Measurements from ENCODE around the gene ASXL2. TPM values are rescaled to one million over a fixed set of nuclear protein-coding genes. Genes with fewer than 3 reads are reported as not detected.
"Not testable (repeated sequence)": the region's sequence is repeated elsewhere in the genome, so short reads cannot be mapped to it uniquely, and the experiment has no call there.

ASXL2 gene
- total and polyA plus RNA-seq, 9 donors = 8.0 to 14.9 (median 12.1) TPM

DNA sequence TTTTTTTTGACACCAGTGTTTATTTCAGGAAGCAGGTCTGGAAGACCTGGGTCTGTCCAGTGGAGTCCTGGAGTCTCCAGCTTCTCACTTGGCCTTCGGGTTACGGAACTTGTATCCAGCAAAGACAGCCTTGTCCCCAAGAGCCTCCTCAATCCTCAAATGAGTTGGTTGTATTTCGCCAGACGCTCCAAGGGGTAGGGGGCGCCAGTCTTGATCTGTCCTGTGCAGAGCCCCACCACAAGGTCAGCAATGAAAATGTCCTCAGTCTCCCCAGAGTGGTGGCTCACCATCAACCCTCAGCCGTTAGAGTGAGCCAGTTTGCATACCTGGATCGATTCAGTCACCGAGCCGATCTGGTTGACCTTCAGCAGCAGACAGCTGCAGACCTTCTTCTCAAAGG is 21.9 kb downstream of the ASXL2 start:
- WGBS (ENCODE audit: insufficient coverage) = 96% methylated on average over 9 of the region's 9 CpGs
- Histone ChIP-seq H3K9me3 (replicated peaks; ENCODE audit: control insufficient read depth, low read depth, low read length) (no peaks in the 10 kb centered on the region), H3K36me3 (ENCODE audit: control insufficient read depth, insufficient read depth, low read length) (no peaks in the 10 kb centered on the region), H3K27me3 (ENCODE audit: control insufficient read depth, insufficient read depth, low read length) (no peaks in the 10 kb centered on the region), H3K27ac (ENCODE audit: low read length) (no peak overlapping the region), H3K4me1 (ENCODE audit: control insufficient read depth, insufficient read depth, low read length) (peaks cover 2% of the 10 kb centered on the region), H3K4me3 (ENCODE audit: low read length) (no peak overlapping the region)
- DNase-seq = no peak

GRCh38 chr2:25855065-25855464 is 23.2 kb downstream of the ASXL2 start:
- WGBS (ENCODE audit: insufficient coverage) = 71% methylated on average over 1 of the region's 3 CpGs
- no peaks in the 10 kb centered on the region for H3K27me3 ChIP-seq (ENCODE audit: control insufficient read depth, insufficient read depth, low read length)
- no peak overlapping the region for H3K4me3 ChIP-seq (ENCODE audit: low read length)
- no peaks in the 10 kb centered on the region for H3K9me3 ChIP-seq (replicated peaks; ENCODE audit: control insufficient read depth, low read depth, low read length)
- H3K27ac ChIP-seq (ENCODE audit: low read length) = no peak overlapping the region
- no peak for DNase-seq
- no peaks in the 10 kb centered on the region for H3K36me3 ChIP-seq (ENCODE audit: control insufficient read depth, insufficient read depth, low read length)
- peaks cover 2% of the 10 kb centered on the region for H3K4me1 ChIP-seq (ENCODE audit: control insufficient read depth, insufficient read depth, low read length)

DNA sequence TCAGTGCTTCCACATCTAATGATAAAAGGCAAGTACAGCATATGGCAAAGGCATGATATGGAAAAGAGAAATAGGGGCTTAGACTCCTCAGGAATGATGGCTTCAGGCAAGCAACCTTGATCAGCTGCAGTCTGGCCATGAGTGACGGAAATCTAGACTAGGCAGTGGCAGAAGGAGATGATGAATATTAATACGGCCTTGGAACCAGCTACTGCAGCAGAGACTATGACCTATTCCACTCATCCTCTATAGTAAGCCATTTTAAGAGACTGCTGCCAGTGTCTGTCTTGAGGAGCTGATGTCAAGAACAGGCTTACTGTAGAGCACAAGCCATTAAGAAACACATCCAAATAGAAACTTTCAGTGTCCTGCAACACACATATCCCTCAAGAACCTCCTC is 23.7 kb downstream of the ASXL2 start:
- DNase-seq = no peak
- Histone ChIP-seq H3K9me3 (replicated peaks; ENCODE audit: control insufficient read depth, low read depth, low read length) (no peaks in the 10 kb centered on the region), H3K27ac (ENCODE audit: low read length) (no peak overlapping the region), H3K27me3 (ENCODE audit: control insufficient read depth, insufficient read depth, low read length) (no peaks in the 10 kb centered on the region), H3K36me3 (ENCODE audit: control insufficient read depth, insufficient read depth, low read length) (no peaks in the 10 kb centered on the region), H3K4me1 (ENCODE audit: control insufficient read depth, insufficient read depth, low read length) (peaks cover 2% of the 10 kb centered on the region), H3K4me3 (ENCODE audit: low read length) (no peak overlapping the region)
- WGBS (ENCODE audit: insufficient coverage) = no CpG with 5 or more reads among the region's 2 CpGs

- Histone ChIP-seq H3K36me3 (ENCODE audit: control insufficient read depth, insufficient read depth, low read length) (no peaks in the 10 kb centered on the region), H3K4me1 (ENCODE audit: control insufficient read depth, insufficient read depth, low read length) (peaks cover 2% of the 10 kb centered on the region), H3K9me3 (replicated peaks; ENCODE audit: control insufficient read depth, low read depth, low read length) (no peaks in the 10 kb centered on the region), H3K27ac (ENCODE audit: low read length) (no peak overlapping the region), H3K4me3 (ENCODE audit: low read length) (no peak overlapping the region), H3K27me3 (ENCODE audit: control insufficient read depth, insufficient read depth, low read length) (no peaks in the 10 kb centered on the region)
- no peak for DNase-seq
- 66% methylated on average over 3 of the region's 5 CpGs for WGBS (ENCODE audit: insufficient coverage)
These were observed 25.1 kb downstream of the ASXL2 start for GRCh38 chr2:25853038-25853638.

DNA sequence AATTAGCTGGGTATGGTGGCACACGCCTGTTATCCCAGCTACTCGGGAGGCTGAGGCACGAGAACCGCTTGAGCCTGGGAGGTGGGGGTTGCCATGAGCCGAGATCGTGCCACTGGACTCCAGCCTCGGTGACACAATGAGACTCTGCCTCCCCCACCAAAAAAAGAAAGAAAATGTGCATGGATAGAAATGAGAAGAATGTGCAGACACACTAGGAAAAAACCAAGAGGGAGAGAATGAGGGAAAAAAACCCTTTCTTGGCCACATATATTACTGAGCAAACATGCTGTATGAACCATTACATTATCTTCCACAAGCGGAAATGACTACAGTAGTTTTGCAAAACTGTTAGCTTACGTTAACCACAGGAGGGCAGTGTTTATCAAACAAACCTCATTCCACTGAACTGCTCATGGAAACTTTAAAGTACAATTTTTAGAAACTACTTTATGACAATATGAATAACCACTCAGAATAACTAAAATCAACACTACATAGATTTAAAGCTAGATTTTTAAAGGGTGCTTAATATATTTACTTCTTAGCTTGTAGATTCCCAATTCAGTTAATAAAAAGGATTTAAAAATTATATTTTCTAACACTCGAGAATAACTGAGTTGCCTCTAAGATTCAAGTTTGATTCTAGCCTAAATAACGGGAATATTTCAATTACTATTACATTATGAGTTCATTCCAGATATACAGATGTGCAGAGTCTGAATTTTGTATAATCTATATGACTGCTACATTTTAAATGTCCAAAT is 26.4 kb downstream of the ASXL2 start:
- DNase-seq = peak; percentile 84
- H3K27ac ChIP-seq (ENCODE audit: low read length) = no peak overlapping the region
- no peak overlapping the region for H3K4me3 ChIP-seq (ENCODE audit: low read length)
- H3K27me3 ChIP-seq (ENCODE audit: control insufficient read depth, insufficient read depth, low read length) = no peaks in the 10 kb centered on the region
- no peaks in the 10 kb centered on the region for H3K36me3 ChIP-seq (ENCODE audit: control insufficient read depth, insufficient read depth, low read length)
- no CpG with 5 or more reads among the region's 11 CpGs for WGBS (ENCODE audit: insufficient coverage)
- H3K9me3 ChIP-seq (replicated peaks; ENCODE audit: control insufficient read depth, low read depth, low read length) = no peaks in the 10 kb centered on the region
- H3K4me1 ChIP-seq (ENCODE audit: control insufficient read depth, insufficient read depth, low read length) = peaks cover 2% of the 10 kb centered on the region

- H3K27ac ChIP-seq (ENCODE audit: low read length); H3K36me3 ChIP-seq (ENCODE audit: control insufficient read depth, insufficient read depth, low read length); H3K9me3 ChIP-seq (replicated peaks; ENCODE audit: control insufficient read depth, low read depth, low read length); H3K4me3 ChIP-seq (ENCODE audit: low read length); H3K27me3 ChIP-seq (ENCODE audit: control insufficient read depth, insufficient read depth, low read length); DNase-seq; H3K4me1 ChIP-seq (ENCODE audit: control insufficient read depth, insufficient read depth, low read length): not testable (repeated sequence)
- WGBS (ENCODE audit: insufficient coverage) = no CpG with 5 or more reads among the region's 4 CpGs
These were observed 27.9 kb downstream of the ASXL2 start for GRCh38 chr2:25850400-25850799.

GRCh38 chr2:25849350-25849749 is 28.9 kb downstream of the ASXL2 start:
- DNase-seq; H3K4me1 ChIP-seq (ENCODE audit: control insufficient read depth, insufficient read depth, low read length); H3K27ac ChIP-seq (ENCODE audit: low read length); H3K4me3 ChIP-seq (ENCODE audit: low read length); H3K36me3 ChIP-seq (ENCODE audit: control insufficient read depth, insufficient read depth, low read length); H3K9me3 ChIP-seq (replicated peaks; ENCODE audit: control insufficient read depth, low read depth, low read length); H3K27me3 ChIP-seq (ENCODE audit: control insufficient read depth, insufficient read depth, low read length): not testable (repeated sequence)
- WGBS (ENCODE audit: insufficient coverage) = 97% methylated on average over 4 of the region's 7 CpGs

- 98% methylated on average over 5 of the region's 7 CpGs for WGBS (ENCODE audit: insufficient coverage)
- Histone ChIP-seq H3K36me3 (ENCODE audit: control insufficient read depth, insufficient read depth, low read length) (peaks cover 13% of the 10 kb centered on the region), H3K27me3 (ENCODE audit: control insufficient read depth, insufficient read depth, low read length) (no peaks in the 10 kb centered on the region), H3K27ac (ENCODE audit: low read length) (no peak overlapping the region), H3K4me3 (ENCODE audit: low read length) (no peak overlapping the region), H3K4me1 (ENCODE audit: control insufficient read depth, insufficient read depth, low read length) (no peaks in the 10 kb centered on the region), H3K9me3 (replicated peaks; ENCODE audit: control insufficient read depth, low read depth, low read length) (no peaks in the 10 kb centered on the region)
- no peak for DNase-seq
These were observed 32.3 kb downstream of the ASXL2 start for GRCh38 chr2:25845843-25846505.

- H3K27ac ChIP-seq (ENCODE audit: low read length) = no peak overlapping the region
- 89% methylated on average over 1 of the region's 1 CpG for WGBS (ENCODE audit: insufficient coverage)
These were observed 34.2 kb downstream of the ASXL2 start for GRCh38 chr2:25844089-25844488.

DNA sequence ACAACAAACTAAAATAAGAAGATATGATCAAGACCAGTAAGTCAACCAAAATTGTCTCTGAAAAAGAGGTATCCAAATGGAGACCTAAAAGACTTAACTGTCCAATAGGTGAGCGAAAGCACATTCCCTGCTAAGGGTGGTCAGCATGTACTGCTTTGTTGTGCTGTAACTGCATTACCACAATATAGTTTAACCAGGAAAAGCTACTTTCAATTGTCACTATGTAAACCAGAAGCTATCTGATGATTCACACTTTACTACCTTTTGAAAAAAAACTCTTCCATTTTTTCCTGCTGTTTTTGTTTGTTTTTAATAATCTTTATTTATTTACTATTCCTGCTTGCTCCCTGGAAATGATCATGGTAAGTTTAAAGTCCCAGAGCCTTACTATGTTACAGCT is 36.1 kb downstream of the ASXL2 start:
- Histone ChIP-seq H3K36me3 (ENCODE audit: control insufficient read depth, insufficient read depth, low read length) (peaks cover 15% of the 10 kb centered on the region), H3K4me1 (ENCODE audit: control insufficient read depth, insufficient read depth, low read length) (no peaks in the 10 kb centered on the region)

More at GRCh38 chr2:25844089-25844488, 34.2 kb downstream of the ASXL2 start:
- H3K27me3 ChIP-seq (ENCODE audit: control insufficient read depth, insufficient read depth, low read length) = no peaks in the 10 kb centered on the region
- no peaks in the 10 kb centered on the region for H3K4me1 ChIP-seq (ENCODE audit: control insufficient read depth, insufficient read depth, low read length)
- H3K4me3 ChIP-seq (ENCODE audit: low read length) = no peak overlapping the region
- DNase-seq = no peak
- peaks cover 15% of the 10 kb centered on the region for H3K36me3 ChIP-seq (ENCODE audit: control insufficient read depth, insufficient read depth, low read length)
- H3K9me3 ChIP-seq (replicated peaks; ENCODE audit: control insufficient read depth, low read depth, low read length) = no peaks in the 10 kb centered on the region

More for the DNA sequence above, 36.1 kb downstream of the ASXL2 start:
- DNase-seq = no peak
- Histone ChIP-seq H3K4me3 (ENCODE audit: low read length) (no peak overlapping the region), H3K27ac (ENCODE audit: low read length) (no peak overlapping the region), H3K9me3 (replicated peaks; ENCODE audit: control insufficient read depth, low read depth, low read length) (no peaks in the 10 kb centered on the region), H3K27me3 (ENCODE audit: control insufficient read depth, insufficient read depth, low read length) (no peaks in the 10 kb centered on the region)
- no CpG with 5 or more reads among the region's 1 CpG for WGBS (ENCODE audit: insufficient coverage)

Measured in muscle of leg (tissue), 11 donors.